GM21360 (cell line): ENCODE results near the gene DCLRE1C.
"Not testable (repeated sequence)": the region's sequence is repeated elsewhere in the genome, so short reads cannot be mapped to it uniquely, and the experiment has no call there.

Experiments used
- ATAC-seq: cut with Tn5 transposase; IDR thresholded peaks from one replicate; pipeline ENCODE4 v1.9.1; 2021; ENCODE audit warnings: mild to moderate bottlenecking, moderate library complexity; ENCODE audit not compliant: unreplicated experiment

The DCLRE1C gene

GRCh38 chr10:14891151-14891550, 62.7 kb downstream of the DCLRE1C start:
- ATAC-seq = no peak

- no peak for ATAC-seq
These were observed 64.6 kb downstream of the DCLRE1C start for GRCh38 chr10:14889318-14889717.

GRCh38 chr10:14884082-14884481, 69.8 kb downstream of the DCLRE1C start:
- ATAC-seq = no peak

GRCh38 chr10:14880229-14880628, 73.7 kb downstream of the DCLRE1C start:
- no peak for ATAC-seq

GRCh38 chr10:14879928-14880193, 74.0 kb downstream of the DCLRE1C start:
- no peak for ATAC-seq

GRCh38 chr10:14879124-14879927, 74.6 kb downstream of the DCLRE1C start:
- ATAC-seq = peak; percentile 14

- peak; percentile 89 for ATAC-seq
These were observed 75.4 kb downstream of the DCLRE1C start, which contains the start of gene SUV39H2 for GRCh38 chr10:14878266-14879123. SUV39H2 (plus strand) TSS chr10:14878866; CDS start chr10:14878889, 23 bp downstream.

- no peak for ATAC-seq
These were observed 77.1 kb downstream of the DCLRE1C start for GRCh38 chr10:14876764-14877163.

- ATAC-seq = no peak
These were observed 78.0 kb downstream of the DCLRE1C start for GRCh38 chr10:14875941-14876340.

GRCh38 chr10:14873090-14873760, 80.7 kb downstream of the DCLRE1C start:
- peak; percentile 38 for ATAC-seq

- not testable (repeated sequence) for ATAC-seq
These were observed 89.0 kb downstream of the DCLRE1C start for GRCh38 chr10:14864871-14865270.

GRCh38 chr10:14864466-14864865, 89.4 kb downstream of the DCLRE1C start:
- not testable (repeated sequence) for ATAC-seq

- ATAC-seq = no peak
These were observed 93.1 kb downstream of the DCLRE1C start for GRCh38 chr10:14860791-14861190.

- no peak for ATAC-seq
These were observed 94.1 kb downstream of the DCLRE1C start for GRCh38 chr10:14859775-14860174.

GRCh38 chr10:14859043-14859442, 94.9 kb downstream of the DCLRE1C start:
- ATAC-seq = no peak

GRCh38 chr10:14858338-14858960, 95.4 kb downstream of the DCLRE1C start:
- no peak for ATAC-seq

- ATAC-seq = no peak
These were observed 98.4 kb downstream of the DCLRE1C start for GRCh38 chr10:14855453-14855852.

- ATAC-seq = no peak
These were observed 101.7 kb downstream of the DCLRE1C start for GRCh38 chr10:14852236-14852635.
